ENCODE results near the gene ERFL. TPM values are rescaled to one million over a fixed set of nuclear protein-coding genes. Genes with fewer than 3 reads are reported as not detected.

Gene ERFL
- total RNA-seq, 1 experiment from 2014 or later, result 0.47 TPM

- peak; percentile 98 for DNase-seq (ENCODE audit: low spot score)
Measured at GRCh38 chr19:41859618-41860418, 68.4 kb downstream of the ERFL start, which contains the start of gene RPS19. Gene RPS19, plus strand, starts transcription at chr19:41860255. Its CDS starts 520 bp downstream, at chr19:41860775.

GRCh38 chr19:41859213-41859617, 69.0 kb downstream of the ERFL start:
- DNase-seq (ENCODE audit: low spot score), result no peak

Other genes starting within 250 kb of the ERFL start
- not detected in 2 replicates for gene CEACAM7, start 240.2 kb downstream of the ERFL start, total RNA-seq (2014; rRNA removed; shearing (Covaris generic))
- gene CEACAM5, start 219.8 kb downstream of the ERFL start, total RNA-seq (2014; rRNA removed; shearing (Covaris generic)), result not detected in 2 replicates
- gene CEACAM6, start 172.9 kb downstream of the ERFL start, total RNA-seq (2014; rRNA removed; shearing (Covaris generic)), result not detected in 2 replicates
- gene CEACAM3, start 131.9 kb downstream of the ERFL start, total RNA-seq (2014; rRNA removed; shearing (Covaris generic)), result not detected in 2 replicates
- not detected in 2 replicates for gene LYPD4, start 83.8 kb downstream of the ERFL start, total RNA-seq (2014; rRNA removed; shearing (Covaris generic))
- gene DMRTC2, start 83.4 kb downstream of the ERFL start, total RNA-seq (2014; rRNA removed; shearing (Covaris generic)), result not detected in 2 replicates
- gene RPS19, start 68.2 kb downstream of the ERFL start, total RNA-seq (2014; rRNA removed; shearing (Covaris generic)), result 1,133 and 1,859 TPM in 2 replicates
- not detected in 2 replicates for gene CD79A, start 51.2 kb downstream of the ERFL start, total RNA-seq (2014; rRNA removed; shearing (Covaris generic))
- 72.5 and 108 TPM in 2 replicates for gene ARHGEF1, start 45.3 kb downstream of the ERFL start, total RNA-seq (2014; rRNA removed; shearing (Covaris generic))
- 105 and 138 TPM in 2 replicates for gene RABAC1, start 30.9 kb upstream of the ERFL start, total RNA-seq (2014; rRNA removed; shearing (Covaris generic))
- 0.76 and 0.86 TPM in 2 replicates for gene ATP1A3, start 65.8 kb upstream of the ERFL start, total RNA-seq (2014; rRNA removed; shearing (Covaris generic))
- 0.76 and 1.9 TPM in 2 replicates for gene GRIK5, start 141.8 kb upstream of the ERFL start, total RNA-seq (2014; rRNA removed; shearing (Covaris generic))
- gene ZNF574, start 147.7 kb upstream of the ERFL start, total RNA-seq (2014; rRNA removed; shearing (Covaris generic)), result 24.4 and 26.8 TPM in 2 replicates
- gene POU2F2, start 204.0 kb upstream of the ERFL start, total RNA-seq (2014; rRNA removed; shearing (Covaris generic)), result 0.05 TPM in 1 of 2 replicates, not detected in the other